Caco-2 (cell line): ENCODE measurements around the gene RBBP6. TPM values are rescaled to one million over a fixed set of nuclear protein-coding genes. Genes with fewer than 3 reads are reported as not detected.

Source experiments
- BruUV-seq: library from RNA; stranded (reverse); fragments of 400-500 nt; replicated peaks from 2 replicates; lab custom pipeline; 2021; lab: Mats Ljungman, UMichigan
- CTCF ChIA-PET: fragments of 300-600 bp; sonication (Branson Sonifier 250); formaldehyde crosslinking; loops from one replicate; lab custom pipeline; 2022; ENCODE audit warnings: antibody characterized with exemption; lab: Charles Lee
- POLR2A ChIA-PET: fragments of 300-600 bp; sonication (Branson Sonifier 250); formaldehyde crosslinking; loops from one replicate; lab custom pipeline; 2022; ENCODE audit warnings: antibody characterized with exemption; lab: Charles Lee
- DNase-seq, 2 experiments: peaks; one replicate each; pipeline versions ENCODE4 v3.0.0 to v3.0.0-alpha.2; 2020 to 2022
- H3K27me3 ChIP-seq: replicated peaks from 2 replicates; pipeline ENCODE4 v1.6.0; 2011; ENCODE audit warnings: low read length; ENCODE audit not compliant: control insufficient read depth, insufficient read depth
- H3K36me3 ChIP-seq: 2 replicates; pipeline ENCODE4 v1.5.1; 2011; ENCODE audit warnings: low read length; ENCODE audit not compliant: control insufficient read depth, insufficient read depth
- H3K4me1 ChIP-seq: fragments of 250-450 bp; sonication (Bioruptor Pico); 2 replicates; pipeline ENCODE4 v1.5.1; 2020; ENCODE audit warnings: mild to moderate bottlenecking
- H3K4me3 ChIP-seq: 2 replicates; pipeline ENCODE4 v1.5.1; 2011; ENCODE audit warnings: low read depth, mild to moderate bottlenecking, control low read depth, low read length
- H3K9me3 ChIP-seq: fragments of 250-450 bp; sonication (Bioruptor Pico); 2 replicates; pipeline ENCODE4 v1.5.1; 2020; ENCODE audit warnings: mild to moderate bottlenecking, moderate library complexity
- H3K27ac Mint-ChIP-seq: one replicate; pipeline ENCODE4 v1.8.0; 2022; ENCODE audit warnings: mixed read lengths; ENCODE audit not compliant: unreplicated experiment
- H3K27me3 Mint-ChIP-seq: one replicate; pipeline ENCODE4 v1.8.0; 2022; ENCODE audit warnings: mixed read lengths; ENCODE audit not compliant: insufficient read depth, unreplicated experiment
- H3K36me3 Mint-ChIP-seq: one replicate; pipeline ENCODE4 v1.8.0; 2022; ENCODE audit warnings: mild to moderate bottlenecking, mixed read lengths; ENCODE audit not compliant: insufficient read depth, unreplicated experiment
- H3K4me1 Mint-ChIP-seq: one replicate; pipeline ENCODE4 v1.8.0; 2022; ENCODE audit warnings: low read depth, mixed read lengths; ENCODE audit not compliant: unreplicated experiment
- H3K4me3 Mint-ChIP-seq: one replicate; pipeline ENCODE4 v1.8.0; 2022; ENCODE audit warnings: mild to moderate bottlenecking, moderate library complexity, mixed read lengths; ENCODE audit not compliant: unreplicated experiment
- H3K9me3 Mint-ChIP-seq: one replicate; pipeline ENCODE4 v1.8.0; 2022; ENCODE audit warnings: mixed read lengths; ENCODE audit not compliant: unreplicated experiment
- intact Hi-C: fragments of 100-400 bp; cut with micrococcal nuclease; formaldehyde crosslinking; loops from one replicate; pipeline ENCODE4 v1.10.0; 2022; ENCODE audit not compliant: unreplicated experiment
- total RNA-seq: library from RNA; stranded (reverse); gene quantifications from 2 replicates; pipeline ENCODE4 v1.2.3, GENCODE V29; 2022
- TF ChIP-seq, protein P1 (sequence below), 2 experiments: fragments of 200-600 bp in 1 of 2; IDR thresholded peaks; 1 replicate in 1 of 2; 2 replicates in 1 of 2; pipeline versions ENCODE4 v1.5.1 to v1.8.0; 2011 to 2022; ENCODE audit warnings: antibody characterized with exemption in 1 of 2, control low read depth in 1 of 2, inconsistent platforms in 1 of 2, low read depth in 1 of 2, low read length in 1 of 2, mild to moderate bottlenecking in 1 of 2, moderate library complexity in 1 of 2; ENCODE audit not compliant: insufficient read depth in 1 of 2, severe bottlenecking in 1 of 2, unreplicated experiment in 1 of 2

Gene RBBP6
- total RNA-seq, 1 experiment from 2014 or later = 38.7 TPM

DNA sequence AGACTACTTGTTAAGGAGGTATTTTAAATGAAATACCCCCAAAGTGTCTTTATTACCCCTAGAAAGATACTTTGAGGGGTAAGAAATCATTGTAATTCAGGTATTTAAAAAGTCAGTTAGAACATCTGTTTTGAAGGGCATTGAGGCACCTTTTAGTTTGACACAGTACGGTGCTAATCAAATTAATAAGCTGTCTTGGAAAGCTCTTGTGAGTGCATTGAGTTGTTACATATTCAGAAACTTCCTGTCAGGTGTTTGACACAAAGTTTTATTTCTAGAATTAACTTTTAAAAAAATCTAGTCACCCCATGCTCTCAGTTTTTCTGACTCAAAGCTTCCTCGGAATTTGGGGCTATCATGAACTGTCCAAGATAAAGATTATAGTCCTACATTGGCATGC is 4.6 kb downstream of the RBBP6 start:
- intact Hi-C loops = no loop called here
- no peak overlapping the region for H3K27ac Mint-ChIP-seq
- no peak overlapping the region for H3K4me3 Mint-ChIP-seq
- no peak overlapping the region for H3K4me3 ChIP-seq
- peaks cover 8% of the 10 kb centered on the region for H3K4me1 Mint-ChIP-seq
- no peaks in the 10 kb centered on the region for H3K9me3 ChIP-seq
- ChIA-PET CTCF (no interaction called here), POLR2A (no interaction called here)
- H3K27me3 Mint-ChIP-seq = no peaks in the 10 kb centered on the region
- TF ChIP-seq, protein P1, sequence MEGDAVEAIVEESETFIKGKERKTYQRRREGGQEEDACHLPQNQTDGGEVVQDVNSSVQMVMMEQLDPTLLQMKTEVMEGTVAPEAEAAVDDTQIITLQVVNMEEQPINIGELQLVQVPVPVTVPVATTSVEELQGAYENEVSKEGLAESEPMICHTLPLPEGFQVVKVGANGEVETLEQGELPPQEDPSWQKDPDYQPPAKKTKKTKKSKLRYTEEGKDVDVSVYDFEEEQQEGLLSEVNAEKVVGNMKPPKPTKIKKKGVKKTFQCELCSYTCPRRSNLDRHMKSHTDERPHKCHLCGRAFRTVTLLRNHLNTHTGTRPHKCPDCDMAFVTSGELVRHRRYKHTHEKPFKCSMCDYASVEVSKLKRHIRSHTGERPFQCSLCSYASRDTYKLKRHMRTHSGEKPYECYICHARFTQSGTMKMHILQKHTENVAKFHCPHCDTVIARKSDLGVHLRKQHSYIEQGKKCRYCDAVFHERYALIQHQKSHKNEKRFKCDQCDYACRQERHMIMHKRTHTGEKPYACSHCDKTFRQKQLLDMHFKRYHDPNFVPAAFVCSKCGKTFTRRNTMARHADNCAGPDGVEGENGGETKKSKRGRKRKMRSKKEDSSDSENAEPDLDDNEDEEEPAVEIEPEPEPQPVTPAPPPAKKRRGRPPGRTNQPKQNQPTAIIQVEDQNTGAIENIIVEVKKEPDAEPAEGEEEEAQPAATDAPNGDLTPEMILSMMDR (IDR thresholded peaks at IDR 0.05; ENCODE audit: insufficient read depth in 1 of 2, low read depth in 1 of 2, low read length in 1 of 2, severe bottlenecking in 1 of 2, unreplicated experiment in 1 of 2) = no peak
- BruUV-seq = no TSS peak
- no peak for DNase-seq
- peaks cover 45% of the 10 kb centered on the region for H3K36me3 Mint-ChIP-seq
- H3K9me3 Mint-ChIP-seq = no peaks in the 10 kb centered on the region
- peaks cover 6% of the 10 kb centered on the region; the same call in 1 of the 2 replicates for H3K4me1 ChIP-seq
- H3K27me3 ChIP-seq = no peaks in the 10 kb centered on the region
- H3K36me3 ChIP-seq = peaks cover 2% of the 10 kb centered on the region; the same call in 1 of the 2 replicates

DNA sequence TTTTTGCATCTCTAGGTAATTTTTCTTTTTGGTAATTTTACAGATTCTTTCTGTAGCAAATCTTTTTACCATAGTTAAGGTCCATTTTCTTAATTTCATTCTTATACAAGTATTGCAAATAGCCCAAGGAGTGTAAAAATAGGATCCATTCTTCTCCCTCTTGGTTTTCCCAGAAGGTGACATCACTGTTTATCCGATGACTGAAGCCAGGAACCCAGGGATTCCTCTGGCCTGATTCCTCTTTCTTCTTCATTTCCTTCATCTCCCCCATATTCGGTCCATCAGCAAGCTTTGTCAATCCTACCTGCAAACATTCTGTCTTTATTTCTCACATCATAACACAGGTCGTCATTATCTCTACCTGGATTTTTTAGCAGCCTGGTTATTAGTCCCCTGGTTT is 5.3 kb downstream of the RBBP6 start:
- no peaks in the 10 kb centered on the region for H3K27me3 ChIP-seq
- H3K9me3 Mint-ChIP-seq = no peaks in the 10 kb centered on the region
- no peak overlapping the region for H3K4me3 ChIP-seq
- peaks cover 8% of the 10 kb centered on the region for H3K4me1 Mint-ChIP-seq
- no peaks in the 10 kb centered on the region for H3K9me3 ChIP-seq
- ChIA-PET POLR2A (no interaction called here), CTCF (no interaction called here)
- H3K27me3 Mint-ChIP-seq = no peaks in the 10 kb centered on the region
- H3K27ac Mint-ChIP-seq = no peak overlapping the region
- no peak overlapping the region for H3K4me3 Mint-ChIP-seq
- BruUV-seq = no TSS peak
- TF ChIP-seq, protein P1 (IDR thresholded peaks at IDR 0.05; ENCODE audit: insufficient read depth in 1 of 2, low read depth in 1 of 2, low read length in 1 of 2, severe bottlenecking in 1 of 2, unreplicated experiment in 1 of 2) = no peak
- peaks cover 42% of the 10 kb centered on the region for H3K36me3 Mint-ChIP-seq
- peaks cover 2% of the 10 kb centered on the region; the same call in 1 of the 2 replicates for H3K36me3 ChIP-seq
- H3K4me1 ChIP-seq = peaks cover 6% of the 10 kb centered on the region; the same call in 1 of the 2 replicates
- DNase-seq = no peak
- intact Hi-C loops = no loop called here

DNA sequence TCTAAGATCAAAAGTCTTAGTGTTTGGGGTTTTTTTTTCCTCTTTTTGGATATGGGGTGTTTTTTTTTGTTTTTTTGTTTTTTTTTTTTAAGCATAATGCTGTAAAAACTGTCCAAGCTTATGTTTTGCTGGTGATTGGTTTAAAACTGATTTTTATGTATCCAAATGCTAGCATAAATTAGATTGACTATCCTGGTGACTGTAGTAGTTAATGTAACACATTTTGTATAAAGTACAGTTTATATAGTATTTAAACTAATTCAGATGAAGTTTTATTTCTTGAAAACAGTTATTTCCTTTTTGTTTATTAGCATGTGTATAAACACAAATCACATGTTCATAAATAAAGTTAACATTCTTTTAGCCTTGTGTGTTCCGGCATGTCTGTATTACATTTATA is 10.9 kb downstream of the RBBP6 start:
- Histone ChIP-seq H3K36me3 (peaks cover 2% of the 10 kb centered on the region; the same call in 1 of the 2 replicates), H3K27me3 (no peaks in the 10 kb centered on the region), H3K4me3 (no peak overlapping the region), H3K4me1 (no peaks in the 10 kb centered on the region), H3K9me3 (no peaks in the 10 kb centered on the region)
- Mint-ChIP-seq H3K4me1 (no peaks in the 10 kb centered on the region), H3K9me3 (no peaks in the 10 kb centered on the region), H3K4me3 (no peak overlapping the region), H3K36me3 (peaks cover 57% of the 10 kb centered on the region), H3K27ac (no peak overlapping the region), H3K27me3 (no peaks in the 10 kb centered on the region)
- BruUV-seq = no TSS peak
- POLR2A ChIA-PET = no interaction called here
- TF ChIP-seq, protein P1 (IDR thresholded peaks at IDR 0.05; ENCODE audit: insufficient read depth in 1 of 2, low read depth in 1 of 2, low read length in 1 of 2, severe bottlenecking in 1 of 2, unreplicated experiment in 1 of 2) = no peak
- CTCF ChIA-PET = no interaction called here
- no peak for DNase-seq
- intact Hi-C loops = no loop called here
